Measurements from ENCODE around the gene CEP78. TPM values are rescaled to one million over a fixed set of nuclear protein-coding genes. Genes with fewer than 3 reads are reported as not detected.

Gene CEP78, protein sequence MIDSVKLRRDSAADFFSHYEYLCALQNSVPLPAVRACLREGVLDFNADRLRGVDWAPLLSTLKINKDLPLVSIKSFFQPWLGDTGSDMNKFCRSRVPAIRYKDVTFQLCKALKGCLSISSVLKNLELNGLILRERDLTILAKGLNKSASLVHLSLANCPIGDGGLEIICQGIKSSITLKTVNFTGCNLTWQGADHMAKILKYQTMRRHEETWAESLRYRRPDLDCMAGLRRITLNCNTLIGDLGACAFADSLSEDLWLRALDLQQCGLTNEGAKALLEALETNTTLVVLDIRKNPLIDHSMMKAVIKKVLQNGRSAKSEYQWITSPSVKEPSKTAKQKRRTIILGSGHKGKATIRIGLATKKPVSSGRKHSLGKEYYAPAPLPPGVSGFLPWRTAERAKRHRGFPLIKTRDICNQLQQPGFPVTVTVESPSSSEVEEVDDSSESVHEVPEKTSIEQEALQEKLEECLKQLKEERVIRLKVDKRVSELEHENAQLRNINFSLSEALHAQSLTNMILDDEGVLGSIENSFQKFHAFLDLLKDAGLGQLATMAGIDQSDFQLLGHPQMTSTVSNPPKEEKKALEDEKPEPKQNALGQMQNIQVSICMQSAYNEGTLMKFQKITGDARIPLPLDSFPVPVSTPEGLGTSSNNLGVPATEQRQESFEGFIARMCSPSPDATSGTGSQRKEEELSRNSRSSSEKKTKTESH
- total RNA-seq, result 27.6 TPM in 2 replicates

DNA sequence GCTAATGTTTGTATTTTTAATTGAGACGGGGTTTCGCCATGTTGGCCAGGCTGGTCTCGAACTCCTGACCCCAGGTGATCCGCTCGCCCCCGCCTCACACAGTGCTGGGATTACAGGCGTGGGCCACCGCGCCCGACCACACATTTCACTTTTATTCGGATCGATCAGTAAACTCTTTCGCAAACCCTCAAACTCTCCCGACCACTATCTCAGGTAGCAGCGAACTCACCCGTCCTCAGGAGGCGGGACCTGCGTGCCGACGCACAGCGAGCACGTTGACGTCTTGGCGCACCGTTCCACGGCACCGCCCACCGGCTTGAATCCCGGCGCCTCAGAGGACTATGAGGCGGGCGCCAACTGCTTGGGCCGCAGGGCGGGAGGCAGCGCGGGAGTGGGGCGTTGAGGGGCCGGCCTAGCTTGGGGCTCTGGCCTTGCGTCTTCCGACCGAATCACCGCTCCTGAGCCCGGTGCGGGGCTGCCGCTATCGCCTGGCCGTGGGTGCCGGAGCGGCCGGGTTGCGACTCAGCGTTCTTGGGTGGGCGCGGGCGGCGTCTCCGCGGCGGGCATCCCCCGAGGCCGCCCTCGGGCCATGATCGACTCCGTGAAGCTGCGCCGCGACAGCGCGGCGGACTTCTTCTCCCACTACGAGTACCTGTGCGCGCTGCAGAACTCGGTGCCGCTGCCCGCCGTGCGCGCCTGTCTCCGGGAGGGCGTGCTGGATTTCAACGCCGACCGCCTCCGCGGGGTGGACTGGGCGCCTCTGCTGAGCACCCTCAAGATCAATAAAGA is at the start of gene CEP78:
Gene CEP78, plus strand, starts transcription at position 314 of the 789 bp plus-strand sequence. Its CDS starts 276 bp downstream, at position 590.

GRCh38 chr9:78296893-78297671 is 61.2 kb downstream of the CEP78 start, which contains the start of gene PSAT1:
TSS of gene PSAT1 (plus strand) at chr9:78297125. CDS start at chr9:78297211, 86 bp downstream.

Other genes with a start within 250 kb of the CEP78 start
- gene GNAQ, start 204.3 kb upstream of the CEP78 start, total RNA-seq, result 13.8 and 16.2 TPM in 2 replicates
- 178 and 211 TPM in 2 replicates for gene PSAT1, start 61.0 kb downstream of the CEP78 start, total RNA-seq

All from bronchus fibroblast of lung (primary cell).